ENCODE results near the gene MNAT1.
A peak's percentile ranks its signal among the peaks of the same experiment; 100 is the strongest.
"Not testable (repeated sequence)": the region's sequence is repeated elsewhere in the genome, so short reads cannot be mapped to it uniquely, and the experiment has no call there.

Gene MNAT1

DNA sequence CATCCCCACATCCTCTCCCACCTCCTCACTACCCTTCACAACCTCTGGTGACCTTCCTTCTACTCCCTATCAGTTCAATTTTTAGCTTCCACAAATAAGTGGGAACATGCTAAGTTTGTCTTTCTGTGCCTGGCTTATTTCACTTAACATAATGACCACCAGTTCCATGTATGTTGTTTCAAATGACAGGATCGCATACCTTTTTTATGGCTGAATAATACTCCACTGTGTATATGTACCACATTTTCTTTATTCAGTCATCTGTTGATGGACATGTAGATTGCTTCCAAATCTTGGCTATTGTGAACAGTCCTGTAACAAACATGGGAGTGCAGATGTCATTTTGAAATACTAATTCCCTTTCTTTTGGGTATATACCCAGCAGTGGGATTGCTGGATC lies 147.7 kb downstream of the MNAT1 start:
- no peak for DNase-seq (ENCODE audit: low read depth)

DNA sequence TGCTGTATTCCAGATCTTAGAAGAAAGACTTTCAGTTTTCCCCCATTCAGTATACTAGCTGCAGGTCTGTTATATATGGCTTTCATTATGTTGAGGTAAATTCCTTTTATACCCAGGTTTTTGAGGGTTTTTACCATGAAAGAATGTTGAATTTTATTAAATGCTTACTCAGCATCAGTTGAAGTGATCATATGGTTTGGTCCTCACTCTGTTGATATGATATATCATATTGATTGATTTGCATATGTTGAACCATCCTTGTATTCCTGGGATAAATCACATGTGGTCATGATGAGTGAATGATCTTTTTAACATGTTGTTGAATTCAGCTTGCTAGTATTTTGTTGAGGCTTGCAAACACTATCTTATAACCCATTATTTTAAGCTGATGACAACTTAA lies 149.6 kb downstream of the MNAT1 start:
- no peak for DNase-seq (ENCODE audit: low read depth)

DNA sequence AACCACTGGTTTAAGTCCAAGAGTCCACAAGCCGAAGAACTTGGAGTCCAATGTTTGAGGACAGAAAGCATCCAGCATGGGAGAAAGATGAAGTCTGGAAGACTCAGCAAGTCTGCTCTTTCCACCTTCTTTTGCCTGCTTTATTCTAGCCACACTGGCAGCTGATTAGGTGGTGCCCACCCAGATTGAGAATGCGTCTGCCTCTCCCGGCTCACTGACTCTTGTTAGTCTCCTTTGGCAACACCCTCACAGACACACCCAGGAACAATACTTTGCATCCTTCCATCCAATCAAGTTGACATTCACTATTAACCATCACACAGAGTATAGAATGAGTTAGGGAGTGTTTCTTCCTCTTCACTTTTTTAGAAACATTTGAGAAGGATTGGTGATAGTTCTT lies 156.1 kb downstream of the MNAT1 start:
- not testable (repeated sequence) for DNase-seq (ENCODE audit: low read depth)

DNA sequence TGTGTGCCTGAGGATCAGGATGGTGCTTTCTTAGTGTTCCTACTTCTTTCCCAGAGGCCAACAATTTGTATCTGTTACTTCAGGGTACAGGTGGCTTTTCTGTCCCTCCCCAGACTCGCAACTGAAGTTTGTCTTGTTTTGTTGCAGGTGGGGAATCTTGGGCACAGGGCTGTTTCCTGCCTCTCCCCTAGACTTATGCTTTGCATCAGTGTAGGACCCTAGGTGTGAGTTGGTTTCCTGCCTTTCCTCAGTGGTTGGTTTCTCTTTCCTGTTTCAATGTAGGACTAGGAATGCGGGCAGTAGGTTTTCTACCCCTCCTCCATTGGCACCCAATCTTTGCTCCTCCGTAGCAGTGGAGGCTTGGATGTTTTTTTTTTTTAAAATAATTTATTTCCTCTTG lies 159.3 kb downstream of the MNAT1 start:
- no peak for DNase-seq (ENCODE audit: low read depth)

DNA sequence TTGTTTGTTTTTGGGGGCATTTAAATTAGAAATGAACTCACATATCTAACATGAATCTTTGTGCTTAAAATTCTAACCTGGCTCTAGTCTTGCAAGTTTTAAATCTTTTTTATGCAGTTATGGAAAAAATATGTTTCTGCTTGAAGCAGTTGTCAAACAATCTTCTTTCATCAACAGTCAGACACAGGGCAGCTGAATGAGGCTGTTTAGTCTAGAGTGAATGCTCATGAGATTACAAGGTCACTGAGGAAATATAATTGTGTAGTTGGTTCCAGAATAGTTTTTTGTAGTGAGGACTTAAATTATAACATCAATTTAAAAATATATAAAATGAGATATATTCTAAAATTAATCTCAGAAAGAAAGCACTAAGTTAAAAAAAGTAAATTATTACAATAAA lies 169.8 kb downstream of the MNAT1 start:
- no peak for DNase-seq (ENCODE audit: low read depth)

DNA sequence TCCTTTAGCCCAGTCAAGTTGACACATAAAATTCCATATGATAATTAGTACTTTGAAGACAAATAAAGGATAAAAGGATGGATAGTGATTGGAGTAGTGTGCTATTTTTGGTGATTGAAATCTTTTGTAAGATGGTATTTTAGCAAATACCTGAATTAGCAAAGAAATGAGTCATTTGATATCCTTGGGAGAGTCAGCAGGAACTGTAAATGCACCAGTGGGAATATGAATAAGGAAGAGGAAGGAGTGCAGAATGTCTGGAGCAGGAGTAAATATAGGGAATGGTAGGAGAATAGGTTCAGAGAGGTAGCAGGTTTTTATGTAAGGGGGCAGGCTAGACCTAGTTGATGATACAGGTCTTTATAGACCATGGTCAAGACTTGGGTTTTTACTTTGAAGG lies 171.4 kb downstream of the MNAT1 start:
- no peak for DNase-seq (ENCODE audit: low read depth)

DNA sequence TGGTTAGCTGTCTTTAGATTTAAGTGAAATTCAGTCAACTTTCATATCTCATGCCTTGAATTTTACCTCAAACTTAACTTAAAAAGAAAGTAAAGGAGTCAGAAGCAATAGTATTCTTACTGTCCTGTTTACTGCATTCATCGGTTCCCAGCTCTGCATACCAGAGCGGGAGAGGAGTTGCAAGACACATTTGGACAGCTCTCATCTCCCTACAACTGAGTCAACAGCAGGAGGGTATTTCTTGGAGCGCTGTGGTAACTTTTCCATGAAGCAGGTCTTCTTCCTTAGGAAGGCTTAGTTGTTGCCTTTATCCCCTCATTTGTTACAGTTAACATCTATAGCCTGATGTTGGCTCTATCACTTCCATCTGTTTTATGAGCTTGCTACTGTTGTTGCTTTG lies 181.2 kb downstream of the MNAT1 start:
- DNase-seq (ENCODE audit: low read depth), result peak; percentile 11

DNA sequence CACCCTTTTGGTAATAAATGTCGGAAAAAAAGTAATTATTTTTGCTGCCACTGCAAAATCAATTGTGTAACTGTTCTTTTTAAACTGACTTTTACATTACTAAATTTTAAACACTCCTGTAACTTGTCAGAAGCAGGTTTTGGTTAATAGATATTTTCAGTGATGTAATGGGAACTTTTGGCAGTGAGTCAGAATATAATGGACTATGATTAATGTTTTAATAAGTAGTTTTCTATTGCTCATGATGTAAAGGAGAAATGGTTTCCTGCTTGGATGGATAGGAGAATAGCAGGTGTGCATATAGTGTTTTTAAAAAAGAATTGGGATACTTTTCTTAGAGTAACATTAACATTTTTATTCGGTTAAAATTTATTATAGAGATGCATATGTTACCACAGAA lies 187.5 kb downstream of the MNAT1 start:
- peak; percentile 55 for DNase-seq (ENCODE audit: low read depth)

DNA sequence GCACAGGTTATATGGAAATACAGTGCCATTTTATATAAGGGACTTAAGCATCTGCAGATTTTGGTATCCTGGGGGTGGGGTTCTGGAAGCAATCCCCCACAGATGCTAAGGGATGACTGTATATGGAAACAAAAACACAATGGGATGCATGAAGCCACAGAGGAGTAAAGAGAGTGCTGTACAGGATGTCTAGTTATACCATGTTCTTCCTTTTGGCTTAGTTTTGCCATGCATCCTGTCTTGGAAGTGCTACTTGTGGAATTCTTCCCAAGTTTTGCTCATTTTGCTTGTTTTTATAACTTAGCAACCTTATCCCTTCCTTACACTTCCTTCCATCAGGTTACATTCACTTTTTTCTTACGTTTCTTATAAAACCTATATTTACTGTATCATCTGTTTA lies 190.7 kb downstream of the MNAT1 start:
- DNase-seq (ENCODE audit: low read depth), result no peak

DNA sequence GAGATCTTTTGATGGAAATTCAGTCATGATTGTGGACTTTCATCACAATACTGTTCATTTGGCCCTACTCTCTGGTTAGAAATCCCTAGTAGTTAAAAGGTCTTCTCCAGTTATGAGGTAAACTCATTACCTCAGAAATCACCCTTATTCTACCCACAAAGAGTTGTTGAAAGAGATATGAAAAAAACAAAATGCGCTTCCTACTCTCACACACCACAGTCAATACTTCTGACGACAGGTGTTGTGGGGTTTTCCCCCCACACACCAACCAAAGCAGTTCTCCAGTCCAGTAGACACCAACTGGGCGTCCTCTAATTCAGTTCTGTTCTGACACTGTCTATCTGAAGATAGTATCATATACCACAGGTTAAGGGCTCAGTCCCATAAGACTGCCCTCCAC lies 191.4 kb downstream of the MNAT1 start:
- DNase-seq (ENCODE audit: low read depth), result no peak

DNA sequence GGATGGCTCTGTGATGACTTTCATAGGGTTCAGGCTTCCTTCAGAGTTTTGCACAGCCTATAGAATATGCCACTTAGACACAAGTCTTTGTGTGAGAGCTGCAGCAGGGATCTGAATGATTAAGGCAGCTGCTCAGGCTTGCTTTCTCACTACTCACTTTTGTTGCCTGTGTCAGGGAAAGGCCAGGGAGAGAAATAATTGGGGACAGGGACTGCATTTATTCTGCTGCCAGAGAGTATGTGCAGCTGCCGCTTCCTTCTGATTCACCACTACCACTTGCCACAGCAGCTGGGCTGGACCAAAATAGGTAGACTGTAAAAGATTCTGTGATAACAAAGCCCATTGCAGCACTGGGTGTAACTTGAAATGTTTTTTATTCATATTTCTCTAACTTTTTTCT lies 196.7 kb downstream of the MNAT1 start:
- no peak for DNase-seq (ENCODE audit: low read depth)

DNA sequence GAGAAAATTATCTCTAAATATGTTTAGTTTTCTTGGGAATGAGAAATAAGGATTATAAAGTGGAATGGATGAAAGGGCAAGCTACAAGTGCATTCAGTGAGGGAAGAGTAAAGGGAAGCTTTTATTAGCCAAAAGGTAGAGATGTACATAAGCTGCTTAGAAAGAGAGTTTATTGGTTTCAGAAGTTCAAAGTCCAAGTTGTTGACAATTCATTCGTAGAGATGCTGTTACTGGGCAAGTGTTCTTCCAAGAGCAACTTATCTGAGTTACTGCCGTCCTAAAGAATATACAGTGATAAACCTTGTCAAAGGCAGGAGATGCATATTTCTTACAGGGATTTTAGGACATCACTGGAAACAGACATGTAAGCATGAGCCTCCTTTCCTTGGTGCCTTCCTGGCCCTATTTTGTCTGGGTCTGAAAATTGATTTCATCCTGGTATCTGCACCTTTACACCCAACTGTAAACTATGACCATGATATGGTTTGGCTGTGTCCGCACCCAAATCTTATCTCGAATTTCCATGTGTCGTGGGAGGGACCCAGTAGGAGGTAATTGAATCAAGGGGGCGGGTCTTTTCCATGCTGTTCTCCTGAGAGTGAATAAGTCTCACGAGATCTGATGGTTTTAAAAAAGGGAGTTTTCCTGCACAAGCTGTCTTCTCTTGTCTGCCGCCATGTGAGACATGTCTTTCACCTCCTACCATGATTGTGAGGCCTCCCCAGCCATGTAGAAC lies 199.5 kb downstream of the MNAT1 start:
- DNase-seq (ENCODE audit: low read depth), result no peak

DNA sequence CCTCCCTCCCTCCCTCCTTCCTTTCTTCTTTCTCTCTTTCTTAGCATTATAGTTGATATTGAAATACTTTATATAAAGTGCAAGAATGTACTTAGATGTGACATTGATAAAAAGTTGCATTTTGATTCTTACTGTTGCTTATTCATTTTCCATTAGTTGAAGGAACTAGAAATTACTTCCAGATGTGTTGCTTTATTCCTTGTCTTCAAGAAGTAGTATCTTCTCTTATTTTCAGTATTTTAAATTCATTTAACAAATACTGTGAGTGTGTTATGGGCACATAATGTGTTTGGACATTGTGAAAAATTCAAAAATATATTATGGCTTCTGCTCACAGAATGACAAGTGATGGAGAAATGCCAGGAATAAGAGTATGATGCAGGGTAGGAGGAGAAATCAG lies 200.8 kb downstream of the MNAT1 start:
- DNase-seq (ENCODE audit: low read depth), result no peak

DNA sequence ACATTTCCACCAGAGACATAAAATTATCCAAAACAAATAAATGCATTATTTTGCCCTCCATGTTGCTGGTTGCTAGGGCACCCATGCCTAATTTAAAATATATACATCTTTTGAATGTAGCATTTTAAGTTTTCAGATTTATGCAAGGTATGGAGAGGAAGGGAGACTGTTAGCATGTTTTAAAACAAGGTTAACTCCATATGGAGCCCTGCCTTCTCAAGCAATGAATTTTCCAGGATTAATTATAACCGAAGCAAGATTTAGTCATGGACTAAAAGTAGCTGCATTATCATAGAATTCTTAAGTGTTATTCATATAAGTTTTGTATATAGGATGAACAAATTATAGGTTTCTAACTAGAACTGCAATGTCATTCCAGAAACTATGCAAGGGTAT lies 209.1 kb downstream of the MNAT1 start:
- DNase-seq (ENCODE audit: low read depth), result no peak

DNA sequence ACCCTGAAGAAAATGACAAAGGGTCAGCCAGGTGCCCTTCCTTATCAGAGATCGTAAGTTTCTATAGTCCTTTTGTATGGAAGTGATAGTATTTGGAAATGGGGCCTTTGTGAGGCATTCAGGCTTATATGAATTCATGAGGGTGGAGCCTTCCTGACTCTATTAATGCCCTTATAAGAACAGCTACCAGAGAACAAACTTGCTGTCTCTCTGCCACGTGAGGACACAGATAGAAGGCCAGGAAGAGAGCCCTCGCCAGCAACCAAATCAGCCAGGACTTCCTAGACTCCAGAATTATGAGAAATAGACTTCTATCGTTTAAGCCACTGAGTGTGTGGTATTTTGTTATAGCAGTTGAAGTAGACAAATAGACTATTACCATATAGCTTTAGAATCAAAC lies 209.6 kb downstream of the MNAT1 start:
- no peak for DNase-seq (ENCODE audit: low read depth)

DNA sequence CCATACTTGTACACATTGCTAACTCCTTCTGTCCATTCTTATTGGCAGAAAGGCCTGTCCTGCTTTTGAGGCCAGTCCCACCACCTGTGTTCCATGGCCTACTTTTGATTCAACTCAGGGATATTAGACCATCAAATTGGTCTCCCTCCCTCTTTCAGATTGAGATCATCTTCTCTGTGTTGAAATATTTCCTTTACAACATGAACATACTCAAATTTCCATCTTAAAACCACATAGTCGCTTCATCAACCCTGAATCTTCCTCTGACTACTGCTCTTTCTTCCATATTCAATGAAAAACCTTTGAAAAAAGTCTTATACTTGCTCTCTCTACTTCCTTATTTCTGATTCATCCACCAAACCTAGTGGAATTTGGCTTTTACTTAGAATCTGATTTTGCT lies 211.4 kb downstream of the MNAT1 start:
- DNase-seq (ENCODE audit: low read depth), result no peak

DNA sequence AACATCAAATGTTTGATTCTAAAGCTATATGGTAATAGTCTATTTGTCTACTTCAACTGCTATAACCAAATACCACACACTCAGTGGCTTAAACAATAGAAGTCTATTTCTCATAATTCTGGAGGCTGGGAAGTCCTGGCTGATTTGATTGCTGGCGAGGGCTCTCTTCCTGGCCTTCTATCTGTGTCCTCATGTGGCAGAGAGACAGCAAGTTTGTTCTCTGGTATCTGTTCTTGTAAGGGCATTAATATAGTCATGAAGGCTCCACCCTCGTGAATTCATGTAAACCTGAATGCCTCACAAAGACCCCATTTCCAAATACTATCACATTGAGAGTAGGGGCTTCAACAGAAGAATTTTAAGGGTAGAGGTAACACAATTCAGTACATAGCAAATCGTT lies 212.2 kb downstream of the MNAT1 start:
- no peak for DNase-seq (ENCODE audit: low read depth)

DNA sequence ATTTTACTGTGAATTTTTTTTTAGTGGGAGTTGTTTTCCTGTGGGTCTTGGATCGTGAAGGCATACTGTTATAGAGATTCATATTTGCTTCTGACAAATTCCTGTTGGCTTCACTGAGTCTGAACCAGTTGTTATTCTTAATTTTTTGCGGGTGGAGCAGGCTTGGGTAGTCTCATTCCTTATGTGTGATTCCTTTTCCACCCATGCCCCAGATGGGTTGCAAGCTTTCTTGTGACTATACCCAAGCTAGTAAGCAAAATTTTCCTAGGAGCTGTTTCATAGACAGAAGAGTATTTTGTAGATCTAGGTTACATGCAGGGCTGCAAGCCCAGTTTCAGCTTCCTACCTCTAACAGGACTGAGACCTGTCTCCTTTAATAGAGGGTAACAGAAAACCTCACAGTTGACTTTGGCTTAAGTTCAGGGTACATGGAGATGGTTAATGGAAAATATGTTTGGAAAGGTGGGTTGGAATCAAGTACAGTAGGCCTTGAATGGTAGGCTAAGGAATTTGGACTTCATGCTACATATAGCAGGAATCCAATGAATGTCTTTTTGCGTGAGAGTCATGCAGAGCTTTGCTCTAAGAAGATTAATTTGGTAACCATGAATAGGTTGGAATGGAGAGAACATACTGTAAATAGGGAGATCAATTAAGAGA lies 217.3 kb downstream of the MNAT1 start:
- no peak for DNase-seq (ENCODE audit: low read depth)

DNA sequence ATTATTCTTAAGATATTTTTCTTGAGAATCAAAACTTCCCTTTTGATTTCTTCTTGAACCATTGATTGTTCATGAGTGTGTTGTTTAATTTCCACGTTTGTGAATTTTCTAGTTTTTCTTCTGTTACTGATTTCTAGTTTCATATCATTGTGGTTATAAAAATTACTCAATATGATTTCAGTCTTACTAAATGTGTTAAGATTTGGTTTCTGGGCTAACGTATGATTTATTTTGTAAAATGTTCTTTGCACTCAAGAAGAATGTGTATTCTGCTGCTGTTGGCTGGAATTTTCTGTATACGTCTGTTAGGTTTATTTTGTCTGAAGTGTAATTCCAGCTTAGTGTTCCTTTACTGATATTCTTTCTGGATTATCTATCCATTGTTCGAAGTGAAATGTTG lies 221.6 kb downstream of the MNAT1 start:
- no peak for DNase-seq (ENCODE audit: low read depth)

DNA sequence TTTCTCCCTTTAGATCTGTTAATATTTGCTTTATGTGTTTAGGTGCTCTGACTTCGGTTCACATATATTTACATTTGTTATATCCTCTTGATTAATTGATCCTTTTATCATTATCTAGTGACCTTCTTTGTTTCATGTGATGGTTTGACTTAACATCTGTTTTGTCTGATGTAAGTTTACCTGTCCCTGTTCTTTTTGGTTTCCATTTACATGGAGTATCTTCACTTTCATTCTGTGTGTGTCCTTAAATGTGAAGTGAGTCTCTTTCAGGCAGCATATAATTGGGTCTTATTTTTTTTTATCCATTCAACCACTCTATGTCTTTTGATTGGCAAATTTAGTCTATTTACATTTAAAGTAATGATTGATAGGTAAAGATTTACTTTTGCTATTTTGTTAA lies 222.1 kb downstream of the MNAT1 start:
- no peak for DNase-seq (ENCODE audit: low read depth)

DNA sequence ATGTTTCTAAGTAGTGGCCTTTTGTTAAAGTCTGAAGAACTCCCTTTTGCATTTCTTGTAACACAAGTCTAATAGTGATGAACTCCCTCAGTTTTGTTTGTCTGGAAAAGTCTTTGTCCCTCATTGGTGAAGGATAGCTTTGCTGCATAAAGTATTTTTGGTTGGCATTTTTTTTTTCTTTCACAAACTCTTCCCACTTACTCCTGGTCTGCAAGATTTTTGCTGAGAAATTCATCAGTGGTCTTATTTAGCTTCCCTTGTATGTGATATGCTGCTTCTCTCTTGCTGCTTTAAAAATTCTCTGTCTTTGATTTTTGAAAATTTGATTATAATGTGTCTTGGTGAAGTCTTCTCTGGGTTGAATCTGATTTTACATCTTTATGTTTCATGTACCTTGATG lies 223.6 kb downstream of the MNAT1 start:
- peak; percentile 9 for DNase-seq (ENCODE audit: low read depth)

DNA sequence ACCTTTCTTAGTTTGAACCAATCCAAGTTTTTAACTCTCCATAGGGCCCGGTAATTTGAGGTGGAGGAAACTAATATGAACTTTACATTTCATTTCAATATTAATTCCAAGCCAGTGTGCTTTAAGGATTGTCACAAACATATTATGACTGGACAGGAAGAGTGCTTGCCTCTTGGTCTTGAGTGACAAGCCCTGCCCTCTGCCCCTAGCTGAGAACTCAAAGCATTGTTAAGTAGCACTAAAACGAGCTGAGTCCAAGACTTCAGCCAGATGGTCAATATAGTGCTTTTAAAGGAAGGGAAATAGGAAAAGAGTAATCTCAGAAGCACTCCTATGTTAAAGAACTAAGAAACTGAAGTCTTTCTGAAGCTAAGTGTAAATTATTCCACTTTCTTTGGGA lies 229.2 kb downstream of the MNAT1 start:
- DNase-seq (ENCODE audit: low read depth), result no peak

DNA sequence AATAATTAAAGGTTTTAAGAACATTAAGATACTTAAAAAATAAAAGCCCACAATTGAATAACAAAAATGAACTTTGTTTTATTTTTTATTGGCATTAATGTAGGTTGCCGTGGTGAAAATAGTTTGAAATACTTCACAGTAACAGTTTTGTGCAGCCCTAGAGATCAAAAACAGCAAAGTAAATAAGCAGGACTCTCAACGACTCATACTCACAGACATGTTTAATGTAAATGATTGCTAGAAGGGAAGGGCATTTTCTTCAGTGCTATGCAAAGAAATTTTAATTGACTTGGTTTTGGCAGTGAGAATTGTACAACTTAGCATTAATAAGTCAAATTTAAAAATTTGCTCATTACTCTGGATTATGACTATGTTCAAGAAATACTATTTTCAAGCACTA lies 230.3 kb downstream of the MNAT1 start:
- DNase-seq (ENCODE audit: low read depth), result no peak

DNA sequence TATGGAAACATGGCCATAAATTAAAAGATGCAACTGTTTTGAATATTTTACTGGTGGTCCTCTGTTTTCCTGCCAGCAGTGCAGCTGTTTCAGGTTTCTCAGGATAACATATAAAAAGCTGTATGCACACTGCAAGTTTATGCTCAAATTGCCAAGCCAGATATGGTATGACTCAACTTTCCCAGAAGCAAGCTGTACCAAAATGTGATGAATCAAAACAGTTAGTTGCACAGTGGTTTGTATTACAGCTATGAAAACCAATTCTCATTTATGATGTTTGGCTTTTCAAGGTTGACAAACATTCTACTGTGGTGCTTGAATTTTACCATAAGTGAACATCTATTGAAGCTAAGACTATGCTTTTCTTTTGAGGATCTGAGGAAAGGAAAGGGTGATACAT lies 230.8 kb downstream of the MNAT1 start:
- peak; percentile 79 for DNase-seq (ENCODE audit: low read depth)

Data from amniotic epithelial cell (primary cell).